SK-N-SH (cell line): ENCODE results near the gene CABP5. TPM values are rescaled to one million over a fixed set of nuclear protein-coding genes. Genes with fewer than 3 reads are reported as not detected.

Experiments
- CTCF ChIA-PET: fragments of 300-600, 350-600 bp; formaldehyde crosslinking; extraction: SDS; loops from one replicate; lab custom pipeline; 2021; lab: Yijun Ruan, JAX
- POLR2A ChIA-PET: fragments of 350-600 bp; sonication (Branson Sonifier 250); formaldehyde crosslinking; extraction: SDS; loops from one replicate; lab custom pipeline; 2020; ENCODE audit warnings: antibody characterized with exemption, inconsistent platforms; lab: Yijun Ruan, JAX
- DNase-seq: peaks from one replicate; pipeline ENCODE4 v3.0.0; 2012
- H2AFZ ChIP-seq: fragments of 200-600 bp; sonication (generic); 2 replicates; pipeline ENCODE4 v1.8.1; 2016; ENCODE audit warnings: antibody characterized with exemption, mild to moderate bottlenecking, low read depth
- H3F3A ChIP-seq: fragments of 200-600 bp; sonication (generic); replicated peaks from 2 replicates; pipeline ENCODE3; 2016; ENCODE audit warnings: antibody characterized with exemption, mild to moderate bottlenecking; ENCODE audit not compliant: insufficient read depth
- H3K27ac ChIP-seq, 2 experiments: fragments of 200-500 bp in 1 of 2; fragments of 200-600 bp in 1 of 2; sonication (Bioruptor generic) in 1 of 2; sonication (generic), shearing (Covaris generic) in 1 of 2; 2 replicates each; pipeline versions ENCODE4 v1.5.1 to v1.6.1; 2014 to 2016; ENCODE audit warnings: low read depth in 2 of 2, inconsistent platforms in 1 of 2, low read length in 1 of 2, mild to moderate bottlenecking in 1 of 2, mixed read lengths in 1 of 2
- H3K27me3 ChIP-seq: fragments of 200-600 bp; sonication (generic), shearing (Covaris generic); 2 replicates; pipeline ENCODE4 v1.6.1; 2016; ENCODE audit warnings: mixed run types; ENCODE audit not compliant: insufficient read depth
- H3K36me3 ChIP-seq, 2 experiments: fragments of 200-500 bp in 1 of 2; fragments of 200-600 bp in 1 of 2; sonication (Bioruptor generic) in 1 of 2; sonication (generic) in 1 of 2; replicated peaks in 1 of 2; 2 replicates each; pipeline versions ENCODE3 to v1.5.1; 2014 to 2016; ENCODE audit warnings: low read length in 1 of 2, mild to moderate bottlenecking in 1 of 2; ENCODE audit not compliant: insufficient read depth in 2 of 2, control insufficient read depth in 1 of 2
- H3K4me1 ChIP-seq, 2 experiments: fragments of 200-500 bp in 1 of 2; fragments of 200-600 bp in 1 of 2; sonication (Bioruptor generic) in 1 of 2; sonication (generic), shearing (Covaris generic) in 1 of 2; 2 replicates each; pipeline versions ENCODE4 v1.5.1 to v1.6.1; 2014 to 2016; ENCODE audit warnings: low read depth in 1 of 2, low read length in 1 of 2, mixed run types in 1 of 2; ENCODE audit not compliant: insufficient read depth in 2 of 2, control insufficient read depth in 1 of 2
- H3K4me2 ChIP-seq: fragments of 200-600 bp; sonication (generic), shearing (Covaris generic); 2 replicates; pipeline ENCODE4 v1.6.1; 2017; ENCODE audit warnings: mixed run types
- H3K4me3 ChIP-seq, 2 experiments: fragments of 200-500 bp in 1 of 2; fragments of 200-600 bp in 1 of 2; sonication (Bioruptor generic) in 1 of 2; sonication (generic), shearing (Covaris generic) in 1 of 2; 2 replicates each; pipeline versions ENCODE4 v1.5.1 to v1.8.1; 2014 to 2016; ENCODE audit warnings: low read depth in 2 of 2, inconsistent platforms in 1 of 2, low read length in 1 of 2, mild to moderate bottlenecking in 1 of 2, mixed read lengths in 1 of 2, moderate library complexity in 1 of 2
- H3K79me2 ChIP-seq: fragments of 200-600 bp; sonication (generic); 2 replicates; pipeline ENCODE4 v1.8.1; 2017; ENCODE audit warnings: mild to moderate bottlenecking; ENCODE audit not compliant: insufficient read depth
- H3K9ac ChIP-seq: fragments of 200-600 bp; sonication (generic); 2 replicates; pipeline ENCODE4 v1.6.1; 2017; ENCODE audit warnings: mixed run types
- H3K9me2 ChIP-seq: fragments of 200-600 bp; sonication (generic); 2 replicates; pipeline ENCODE4 v1.6.1; 2017; ENCODE audit warnings: mixed run types
- H3K9me3 ChIP-seq: fragments of 200-600 bp; sonication (generic); 2 replicates; pipeline ENCODE4 v1.6.1; 2017; ENCODE audit warnings: mixed run types, mild to moderate bottlenecking, moderate library complexity
- H4K20me1 ChIP-seq: fragments of 200-600 bp; sonication (generic); 2 replicates; pipeline ENCODE4 v1.6.1; 2017; ENCODE audit warnings: mild to moderate bottlenecking, mixed run types; ENCODE audit not compliant: insufficient read depth
- CHD2 ChIP-seq: fragments of 150-350 bp; IDR thresholded peaks from 2 replicates; pipeline ENCODE4 v1.6.1; 2018; ENCODE audit warnings: low read length; ENCODE audit not compliant: partially characterized antibody
- ELF1 ChIP-seq: IDR thresholded peaks from 2 replicates; pipeline ENCODE4 v1.4.0; 2012
- FOSL2 ChIP-seq: IDR thresholded peaks from 2 replicates; pipeline ENCODE4 v1.4.0; 2012; ENCODE audit warnings: low read depth, mild to moderate bottlenecking, moderate library complexity, borderline replicate concordance
- FOXJ3 ChIP-seq: sonication (generic); formaldehyde crosslinking; IDR thresholded peaks from 2 replicates; pipeline ENCODE4 v1.5.1; 2020; ENCODE audit warnings: mild to moderate bottlenecking, missing genetic modification reagents
- GABPA ChIP-seq: IDR thresholded peaks from 2 replicates; pipeline ENCODE4 v1.4.0; 2012; ENCODE audit warnings: low read depth, mild to moderate bottlenecking
- GATA2 ChIP-seq: sonication (generic); formaldehyde crosslinking; IDR thresholded peaks from 2 replicates; pipeline ENCODE4 v1.5.0; 2020; ENCODE audit warnings: mild to moderate bottlenecking, missing genetic modification reagents
- MXI1 ChIP-seq: IDR thresholded peaks from 2 replicates; pipeline ENCODE4 v1.6.1; 2012; ENCODE audit warnings: mild to moderate bottlenecking, low read depth, low read length, improper control_type of control experiment
- NFIC ChIP-seq: IDR thresholded peaks from 2 replicates; pipeline ENCODE4 v1.4.0; 2012; ENCODE audit warnings: borderline replicate concordance
- NRF1 ChIP-seq: IDR thresholded peaks from 2 replicates; pipeline ENCODE4 v1.6.1; 2012; ENCODE audit warnings: low read depth, mild to moderate bottlenecking, low read length
- POLR2AphosphoS5 ChIP-seq: IDR thresholded peaks from 2 replicates; pipeline ENCODE4 v1.6.1; 2012; ENCODE audit warnings: low read depth, low read length
- RAD21 ChIP-seq: IDR thresholded peaks from 2 replicates; pipeline ENCODE4 v1.6.1; 2012; ENCODE audit warnings: mild to moderate bottlenecking, low read length
- RCOR1 ChIP-seq: fragments of 150-350 bp; IDR thresholded peaks from 2 replicates; pipeline ENCODE4 v1.6.1; 2017; ENCODE audit warnings: antibody characterized with exemption, low read length
- RFX5 ChIP-seq: IDR thresholded peaks from 2 replicates; pipeline ENCODE4 v1.6.1; 2012; ENCODE audit warnings: mild to moderate bottlenecking, improper control_type of control experiment, low read length
- SMC3 ChIP-seq: IDR thresholded peaks from 2 replicates; pipeline ENCODE4 v1.6.1; 2012; ENCODE audit warnings: low read depth, low read length, improper control_type of control experiment
- TCF12 ChIP-seq: IDR thresholded peaks from 2 replicates; pipeline ENCODE4 v1.4.0; 2012
- TEAD4 ChIP-seq: IDR thresholded peaks from 2 replicates; pipeline ENCODE4 v1.4.0; 2012; ENCODE audit warnings: mild to moderate bottlenecking, borderline replicate concordance; ENCODE audit not compliant: insufficient read depth
- WGBS: methylation state at CpG from one replicate; pipeline ENCODE4 v1.1.6; 2017; ENCODE audit warnings: low lambda C conversion rate; 5-methylcytosine and 5-hydroxymethylcytosine counted together
- polyA plus RNA-seq, 3 experiments: library from polyadenylated mRNA; depleted of rRNA; stranded (reverse); fragments of >200 nt; gene quantifications; 2 replicates each; pipeline ENCODE4 v1.2.3, GENCODE V29; 2012
- TF ChIP-seq, protein P1 (sequence below): fragments of 200-600 bp; sonication (generic); IDR thresholded peaks from 2 replicates; pipeline ENCODE4 v1.6.1; 2017; ENCODE audit warnings: antibody characterized with exemption, mild to moderate bottlenecking, moderate library complexity
- TF ChIP-seq, protein P2 (sequence below): fragments of 150-350 bp; IDR thresholded peaks from 2 replicates; pipeline ENCODE4 v1.6.1; 2016; ENCODE audit warnings: mild to moderate bottlenecking, low read depth, low read length
- TF ChIP-seq, protein P3 (sequence below): IDR thresholded peaks from 2 replicates; pipeline ENCODE4; 2012
- TF ChIP-seq, protein P4 (sequence below): IDR thresholded peaks from 2 replicates; pipeline ENCODE4 v1.4.0; 2012; ENCODE audit warnings: low read depth

The CABP5 gene
- polyA plus RNA-seq, 1 of the 3 experiments (the other 2 are of a cell fraction) = not detected

DNA sequence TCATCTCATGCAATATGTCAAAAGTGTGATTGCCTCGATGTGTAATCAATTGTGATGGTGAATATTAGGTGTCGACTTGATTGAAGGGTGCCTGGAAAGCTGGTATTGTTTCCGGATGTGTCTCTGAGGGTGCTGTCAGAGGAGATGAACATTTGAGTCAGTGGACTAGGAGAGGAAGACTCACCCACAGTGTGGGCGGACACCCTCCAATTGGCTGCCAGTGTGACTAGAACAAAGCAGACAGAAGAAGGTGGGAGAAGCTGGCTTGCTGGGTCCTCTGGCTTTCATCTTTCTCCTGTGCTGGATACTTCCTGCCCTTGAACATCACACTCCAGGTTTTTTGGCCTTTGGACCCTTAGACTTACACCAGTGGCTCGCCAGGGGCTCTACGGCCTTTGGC, 15.5 kb upstream of the CABP5 start:
- H3K9ac ChIP-seq = no peak overlapping the region
- 22% methylated on average over 6 of the region's 6 CpGs for WGBS
- peaks cover 46% of the 10 kb centered on the region for H3K27me3 ChIP-seq
- DNase-seq = no peak
- no peak overlapping the region for H3K4me2 ChIP-seq
- no peaks in the 10 kb centered on the region for H3F3A ChIP-seq
- no peaks in the 10 kb centered on the region for H3K9me2 ChIP-seq
- H3K36me3 ChIP-seq = no peaks in the 10 kb centered on the region
- no peaks in the 10 kb centered on the region for H3K79me2 ChIP-seq
- TF ChIP-seq TCF12 (no peak), NFIC (no peak), RFX5 (no peak), RAD21 (no peak), RCOR1 (no peak), NRF1 (no peak), MXI1 (no peak), GATA2 (CRISPR knock-in tag) (no peak), FOSL2 (no peak), GABPA (no peak), FOXJ3 (CRISPR knock-in tag) (no peak)
- TF ChIP-seq, protein P1, sequence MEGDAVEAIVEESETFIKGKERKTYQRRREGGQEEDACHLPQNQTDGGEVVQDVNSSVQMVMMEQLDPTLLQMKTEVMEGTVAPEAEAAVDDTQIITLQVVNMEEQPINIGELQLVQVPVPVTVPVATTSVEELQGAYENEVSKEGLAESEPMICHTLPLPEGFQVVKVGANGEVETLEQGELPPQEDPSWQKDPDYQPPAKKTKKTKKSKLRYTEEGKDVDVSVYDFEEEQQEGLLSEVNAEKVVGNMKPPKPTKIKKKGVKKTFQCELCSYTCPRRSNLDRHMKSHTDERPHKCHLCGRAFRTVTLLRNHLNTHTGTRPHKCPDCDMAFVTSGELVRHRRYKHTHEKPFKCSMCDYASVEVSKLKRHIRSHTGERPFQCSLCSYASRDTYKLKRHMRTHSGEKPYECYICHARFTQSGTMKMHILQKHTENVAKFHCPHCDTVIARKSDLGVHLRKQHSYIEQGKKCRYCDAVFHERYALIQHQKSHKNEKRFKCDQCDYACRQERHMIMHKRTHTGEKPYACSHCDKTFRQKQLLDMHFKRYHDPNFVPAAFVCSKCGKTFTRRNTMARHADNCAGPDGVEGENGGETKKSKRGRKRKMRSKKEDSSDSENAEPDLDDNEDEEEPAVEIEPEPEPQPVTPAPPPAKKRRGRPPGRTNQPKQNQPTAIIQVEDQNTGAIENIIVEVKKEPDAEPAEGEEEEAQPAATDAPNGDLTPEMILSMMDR = no peak
- TF ChIP-seq, protein P2, sequence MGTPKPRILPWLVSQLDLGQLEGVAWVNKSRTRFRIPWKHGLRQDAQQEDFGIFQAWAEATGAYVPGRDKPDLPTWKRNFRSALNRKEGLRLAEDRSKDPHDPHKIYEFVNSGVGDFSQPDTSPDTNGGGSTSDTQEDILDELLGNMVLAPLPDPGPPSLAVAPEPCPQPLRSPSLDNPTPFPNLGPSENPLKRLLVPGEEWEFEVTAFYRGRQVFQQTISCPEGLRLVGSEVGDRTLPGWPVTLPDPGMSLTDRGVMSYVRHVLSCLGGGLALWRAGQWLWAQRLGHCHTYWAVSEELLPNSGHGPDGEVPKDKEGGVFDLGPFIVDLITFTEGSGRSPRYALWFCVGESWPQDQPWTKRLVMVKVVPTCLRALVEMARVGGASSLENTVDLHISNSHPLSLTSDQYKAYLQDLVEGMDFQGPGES = no peak
- TF ChIP-seq, protein P3, sequence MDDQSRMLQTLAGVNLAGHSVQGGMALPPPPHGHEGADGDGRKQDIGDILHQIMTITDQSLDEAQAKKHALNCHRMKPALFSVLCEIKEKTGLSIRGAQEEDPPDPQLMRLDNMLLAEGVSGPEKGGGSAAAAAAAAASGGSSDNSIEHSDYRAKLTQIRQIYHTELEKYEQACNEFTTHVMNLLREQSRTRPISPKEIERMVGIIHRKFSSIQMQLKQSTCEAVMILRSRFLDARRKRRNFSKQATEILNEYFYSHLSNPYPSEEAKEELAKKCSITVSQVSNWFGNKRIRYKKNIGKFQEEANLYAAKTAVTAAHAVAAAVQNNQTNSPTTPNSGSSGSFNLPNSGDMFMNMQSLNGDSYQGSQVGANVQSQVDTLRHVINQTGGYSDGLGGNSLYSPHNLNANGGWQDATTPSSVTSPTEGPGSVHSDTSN = no peak
- no peak overlapping the region for H3K4me3 ChIP-seq
- ChIA-PET POLR2A (no interaction called here), CTCF (no interaction called here)
- H3K9me3 ChIP-seq = no peaks in the 10 kb centered on the region
- H3K27ac ChIP-seq = no peak overlapping the region
- no peak overlapping the region for H2AFZ ChIP-seq
- no peaks in the 10 kb centered on the region for H3K4me1 ChIP-seq
- no peaks in the 10 kb centered on the region for H4K20me1 ChIP-seq

DNA sequence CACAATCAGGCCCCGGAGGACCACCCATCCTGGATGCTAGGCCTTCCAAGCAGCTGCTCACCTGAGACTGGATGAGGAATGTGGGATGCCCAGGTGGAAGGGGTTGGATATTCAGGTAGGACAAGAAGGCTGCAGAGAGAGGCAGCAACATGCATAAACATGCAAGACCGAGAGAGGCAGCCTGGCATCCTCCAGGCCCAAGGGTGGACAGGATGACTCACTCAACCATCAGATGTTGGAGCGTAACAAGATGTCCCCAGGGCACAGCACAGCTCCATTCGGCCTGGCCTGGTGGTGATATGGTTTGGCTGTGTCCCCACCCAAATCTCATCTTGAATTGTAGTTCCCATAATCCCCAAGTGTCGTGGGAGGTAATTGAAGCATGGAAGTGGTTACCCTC, 10.0 kb upstream of the CABP5 start:
- H3K79me2 ChIP-seq = no peaks in the 10 kb centered on the region
- TF ChIP-seq, protein P3 = no peak
- no peak for TF ChIP-seq CHD2
- no peak for TF ChIP-seq ELF1
- TF ChIP-seq, protein P4, sequence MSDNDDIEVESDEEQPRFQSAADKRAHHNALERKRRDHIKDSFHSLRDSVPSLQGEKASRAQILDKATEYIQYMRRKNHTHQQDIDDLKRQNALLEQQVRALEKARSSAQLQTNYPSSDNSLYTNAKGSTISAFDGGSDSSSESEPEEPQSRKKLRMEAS = no peak
- TF ChIP-seq, protein P2 = no peak
- no peak for TF ChIP-seq TEAD4
- no peak for TF ChIP-seq SMC3
- no peak for TF ChIP-seq POLR2AphosphoS5
- no peak for TF ChIP-seq NRF1
- H3K4me2 ChIP-seq = no peak overlapping the region
- no peak overlapping the region for H3K9ac ChIP-seq
- ChIA-PET POLR2A (no interaction called here), CTCF (no interaction called here)
- no peak overlapping the region for H2AFZ ChIP-seq
- H3K9me2 ChIP-seq = no peaks in the 10 kb centered on the region
- no peaks in the 10 kb centered on the region for H3K9me3 ChIP-seq
- H4K20me1 ChIP-seq = no peaks in the 10 kb centered on the region
- no peaks in the 10 kb centered on the region for H3K36me3 ChIP-seq
- 5% methylated on average over 5 of the region's 5 CpGs for WGBS
- no peak overlapping the region for H3K27ac ChIP-seq
- H3K4me3 ChIP-seq = no peak overlapping the region
- H3F3A ChIP-seq = no peaks in the 10 kb centered on the region
- no peak for DNase-seq
- no peaks in the 10 kb centered on the region for H3K4me1 ChIP-seq
- H3K27me3 ChIP-seq = peaks cover 42% of the 10 kb centered on the region
